SK-N-SH (cell line): ENCODE measurements around the gene SCGN. TPM values are rescaled to one million over a fixed set of nuclear protein-coding genes. Genes with fewer than 3 reads are reported as not detected.
A peak's percentile ranks its signal among the peaks of the same experiment; 100 is the strongest.

Experiments
- CTCF ChIA-PET: fragments of 300-600, 350-600 bp; formaldehyde crosslinking; extraction: SDS; loops from one replicate; lab custom pipeline; 2021; lab: Yijun Ruan, JAX
- POLR2A ChIA-PET: fragments of 350-600 bp; sonication (Branson Sonifier 250); formaldehyde crosslinking; extraction: SDS; loops from one replicate; lab custom pipeline; 2020; ENCODE audit warnings: antibody characterized with exemption, inconsistent platforms; lab: Yijun Ruan, JAX
- DNase-seq: peaks from one replicate; pipeline ENCODE4 v3.0.0; 2012
- H2AFZ ChIP-seq: fragments of 200-600 bp; sonication (generic); 2 replicates; pipeline ENCODE4 v1.8.1; 2016; ENCODE audit warnings: antibody characterized with exemption, mild to moderate bottlenecking, low read depth
- H3F3A ChIP-seq: fragments of 200-600 bp; sonication (generic); replicated peaks from 2 replicates; pipeline ENCODE3; 2016; ENCODE audit warnings: antibody characterized with exemption, mild to moderate bottlenecking; ENCODE audit not compliant: insufficient read depth
- H3K27ac ChIP-seq, 2 experiments: fragments of 200-500 bp in 1 of 2; fragments of 200-600 bp in 1 of 2; sonication (Bioruptor generic) in 1 of 2; sonication (generic), shearing (Covaris generic) in 1 of 2; 2 replicates each; pipeline versions ENCODE4 v1.5.1 to v1.6.1; 2014 to 2016; ENCODE audit warnings: low read depth in 2 of 2, inconsistent platforms in 1 of 2, low read length in 1 of 2, mild to moderate bottlenecking in 1 of 2, mixed read lengths in 1 of 2
- H3K27me3 ChIP-seq: fragments of 200-600 bp; sonication (generic), shearing (Covaris generic); 2 replicates; pipeline ENCODE4 v1.6.1; 2016; ENCODE audit warnings: mixed run types; ENCODE audit not compliant: insufficient read depth
- H3K36me3 ChIP-seq, 2 experiments: fragments of 200-500 bp in 1 of 2; fragments of 200-600 bp in 1 of 2; sonication (Bioruptor generic) in 1 of 2; sonication (generic) in 1 of 2; replicated peaks in 1 of 2; 2 replicates each; pipeline versions ENCODE3 to v1.5.1; 2014 to 2016; ENCODE audit warnings: low read length in 1 of 2, mild to moderate bottlenecking in 1 of 2; ENCODE audit not compliant: insufficient read depth in 2 of 2, control insufficient read depth in 1 of 2
- H3K4me1 ChIP-seq, 2 experiments: fragments of 200-500 bp in 1 of 2; fragments of 200-600 bp in 1 of 2; sonication (Bioruptor generic) in 1 of 2; sonication (generic), shearing (Covaris generic) in 1 of 2; 2 replicates each; pipeline versions ENCODE4 v1.5.1 to v1.6.1; 2014 to 2016; ENCODE audit warnings: low read depth in 1 of 2, low read length in 1 of 2, mixed run types in 1 of 2; ENCODE audit not compliant: insufficient read depth in 2 of 2, control insufficient read depth in 1 of 2
- H3K4me2 ChIP-seq: fragments of 200-600 bp; sonication (generic), shearing (Covaris generic); 2 replicates; pipeline ENCODE4 v1.6.1; 2017; ENCODE audit warnings: mixed run types
- H3K4me3 ChIP-seq, 2 experiments: fragments of 200-500 bp in 1 of 2; fragments of 200-600 bp in 1 of 2; sonication (Bioruptor generic) in 1 of 2; sonication (generic), shearing (Covaris generic) in 1 of 2; 2 replicates each; pipeline versions ENCODE4 v1.5.1 to v1.8.1; 2014 to 2016; ENCODE audit warnings: low read depth in 2 of 2, inconsistent platforms in 1 of 2, low read length in 1 of 2, mild to moderate bottlenecking in 1 of 2, mixed read lengths in 1 of 2, moderate library complexity in 1 of 2
- H3K79me2 ChIP-seq: fragments of 200-600 bp; sonication (generic); 2 replicates; pipeline ENCODE4 v1.8.1; 2017; ENCODE audit warnings: mild to moderate bottlenecking; ENCODE audit not compliant: insufficient read depth
- H3K9ac ChIP-seq: fragments of 200-600 bp; sonication (generic); 2 replicates; pipeline ENCODE4 v1.6.1; 2017; ENCODE audit warnings: mixed run types
- H3K9me2 ChIP-seq: fragments of 200-600 bp; sonication (generic); 2 replicates; pipeline ENCODE4 v1.6.1; 2017; ENCODE audit warnings: mixed run types
- H3K9me3 ChIP-seq: fragments of 200-600 bp; sonication (generic); 2 replicates; pipeline ENCODE4 v1.6.1; 2017; ENCODE audit warnings: mixed run types, mild to moderate bottlenecking, moderate library complexity
- H4K20me1 ChIP-seq: fragments of 200-600 bp; sonication (generic); 2 replicates; pipeline ENCODE4 v1.6.1; 2017; ENCODE audit warnings: mild to moderate bottlenecking, mixed run types; ENCODE audit not compliant: insufficient read depth
- CHD2 ChIP-seq: fragments of 150-350 bp; IDR thresholded peaks from 2 replicates; pipeline ENCODE4 v1.6.1; 2018; ENCODE audit warnings: low read length; ENCODE audit not compliant: partially characterized antibody
- ELF1 ChIP-seq: IDR thresholded peaks from 2 replicates; pipeline ENCODE4 v1.4.0; 2012
- EP300 ChIP-seq, 2 experiments: IDR thresholded peaks; 2 replicates each; pipeline versions ENCODE4 v1.4.0 to v1.6.1; 2012; ENCODE audit warnings: borderline replicate concordance in 1 of 2, low read depth in 1 of 2, low read length in 1 of 2
- EZH2phosphoT487 ChIP-seq: fragments of 200-600 bp; sonication (generic); IDR thresholded peaks from 2 replicates; pipeline ENCODE4 v1.6.1; 2017; ENCODE audit warnings: low read depth, mixed run types, mild to moderate bottlenecking, antibody characterized with exemption, moderate library complexity, borderline replicate concordance
- FOSL2 ChIP-seq: IDR thresholded peaks from 2 replicates; pipeline ENCODE4 v1.4.0; 2012; ENCODE audit warnings: low read depth, mild to moderate bottlenecking, moderate library complexity, borderline replicate concordance
- GATA2 ChIP-seq: sonication (generic); formaldehyde crosslinking; IDR thresholded peaks from 2 replicates; pipeline ENCODE4 v1.5.0; 2020; ENCODE audit warnings: mild to moderate bottlenecking, missing genetic modification reagents
- MEF2A ChIP-seq: IDR thresholded peaks from 2 replicates; pipeline ENCODE4 v1.4.0; 2012; ENCODE audit warnings: low read depth, borderline replicate concordance
- MXI1 ChIP-seq: IDR thresholded peaks from 2 replicates; pipeline ENCODE4 v1.6.1; 2012; ENCODE audit warnings: mild to moderate bottlenecking, low read depth, low read length, improper control_type of control experiment
- NFIC ChIP-seq: IDR thresholded peaks from 2 replicates; pipeline ENCODE4 v1.4.0; 2012; ENCODE audit warnings: borderline replicate concordance
- NRF1 ChIP-seq: IDR thresholded peaks from 2 replicates; pipeline ENCODE4 v1.6.1; 2012; ENCODE audit warnings: low read depth, mild to moderate bottlenecking, low read length
- POLR2AphosphoS5 ChIP-seq: IDR thresholded peaks from 2 replicates; pipeline ENCODE4 v1.6.1; 2012; ENCODE audit warnings: low read depth, low read length
- RFX5 ChIP-seq: IDR thresholded peaks from 2 replicates; pipeline ENCODE4 v1.6.1; 2012; ENCODE audit warnings: mild to moderate bottlenecking, improper control_type of control experiment, low read length
- RXRA ChIP-seq: IDR thresholded peaks from 2 replicates; pipeline ENCODE4 v1.4.0; 2012; ENCODE audit warnings: low read depth, mild to moderate bottlenecking, borderline replicate concordance
- SMC3 ChIP-seq: IDR thresholded peaks from 2 replicates; pipeline ENCODE4 v1.6.1; 2012; ENCODE audit warnings: low read depth, low read length, improper control_type of control experiment
- TAF1 ChIP-seq: IDR thresholded peaks from 2 replicates; pipeline ENCODE4 v1.6.1; 2012; ENCODE audit warnings: low read depth, mild to moderate bottlenecking, low read length, moderate library complexity, borderline replicate concordance
- YY1 ChIP-seq: IDR thresholded peaks from 2 replicates; pipeline ENCODE4 v1.4.0; 2012; ENCODE audit warnings: low read depth, mild to moderate bottlenecking
- WGBS: methylation state at CpG from one replicate; pipeline ENCODE4 v1.1.6; 2017; ENCODE audit warnings: low lambda C conversion rate; 5-methylcytosine and 5-hydroxymethylcytosine counted together
- polyA plus RNA-seq, 3 experiments: library from polyadenylated mRNA; depleted of rRNA; stranded (reverse); fragments of >200 nt; gene quantifications; 2 replicates each; pipeline ENCODE4 v1.2.3, GENCODE V29; 2012
- TF ChIP-seq, protein P1 (sequence below): IDR thresholded peaks from 2 replicates; pipeline ENCODE4 v1.6.1; 2012; ENCODE audit warnings: mild to moderate bottlenecking, low read depth, low read length, moderate library complexity
- TF ChIP-seq, protein P2 (sequence below): IDR thresholded peaks from 2 replicates; pipeline ENCODE4 v1.4.0; 2012; ENCODE audit warnings: low read depth, borderline replicate concordance
- TF ChIP-seq, protein P3 (sequence below): fragments of 150-350 bp; IDR thresholded peaks from 2 replicates; pipeline ENCODE4 v1.6.1; 2016; ENCODE audit warnings: mild to moderate bottlenecking, low read depth, low read length

The SCGN gene
- polyA plus RNA-seq, 1 of the 3 experiments (the other 2 are of a cell fraction): not detected

DNA sequence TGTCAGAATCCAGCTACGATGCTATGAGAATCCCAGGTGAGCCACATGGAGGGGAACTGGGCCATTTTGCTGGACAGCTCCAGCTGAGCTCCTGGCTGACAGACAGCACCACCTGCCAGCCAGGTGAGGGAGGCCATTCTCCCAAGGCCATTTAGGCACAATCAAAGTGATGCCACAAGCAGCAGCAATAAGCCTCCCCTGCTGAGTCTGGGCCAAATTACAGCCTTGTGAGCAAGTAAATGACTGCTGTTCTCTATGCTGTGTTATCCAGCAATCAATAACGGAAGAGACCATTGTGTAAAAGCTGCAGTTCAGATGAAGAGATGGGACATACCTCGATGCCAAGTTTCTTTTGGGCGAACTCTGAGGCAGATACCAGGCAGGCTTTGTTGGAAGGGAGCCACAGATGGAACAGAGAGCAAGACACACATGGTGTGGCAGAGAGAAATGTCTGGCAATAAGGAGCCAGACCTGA is 14.0 kb upstream of the SCGN start:
- DNase-seq: no peak
- H3K36me3 ChIP-seq: no peaks in the 10 kb centered on the region
- no peaks in the 10 kb centered on the region for H3K9me3 ChIP-seq
- 10% methylated on average over 4 of the region's 4 CpGs for WGBS
- H3K79me2 ChIP-seq: no peaks in the 10 kb centered on the region
- TF ChIP-seq GATA2 (CRISPR knock-in tag) (peak; percentile 85), EP300 (IDR thresholded peaks at IDR 0.05; ENCODE audit: borderline replicate concordance in 1 of 2, low read depth in 1 of 2, low read length in 1 of 2) (peak in 1 of 2 experiments; percentile 38; a peak in 1 of 4 replicates), FOSL2 (no peak), NFIC (no peak), MXI1 (peak; percentile 26; the same call in 1 of the 2 replicates), RFX5 (no peak)
- TF ChIP-seq, protein P1, sequence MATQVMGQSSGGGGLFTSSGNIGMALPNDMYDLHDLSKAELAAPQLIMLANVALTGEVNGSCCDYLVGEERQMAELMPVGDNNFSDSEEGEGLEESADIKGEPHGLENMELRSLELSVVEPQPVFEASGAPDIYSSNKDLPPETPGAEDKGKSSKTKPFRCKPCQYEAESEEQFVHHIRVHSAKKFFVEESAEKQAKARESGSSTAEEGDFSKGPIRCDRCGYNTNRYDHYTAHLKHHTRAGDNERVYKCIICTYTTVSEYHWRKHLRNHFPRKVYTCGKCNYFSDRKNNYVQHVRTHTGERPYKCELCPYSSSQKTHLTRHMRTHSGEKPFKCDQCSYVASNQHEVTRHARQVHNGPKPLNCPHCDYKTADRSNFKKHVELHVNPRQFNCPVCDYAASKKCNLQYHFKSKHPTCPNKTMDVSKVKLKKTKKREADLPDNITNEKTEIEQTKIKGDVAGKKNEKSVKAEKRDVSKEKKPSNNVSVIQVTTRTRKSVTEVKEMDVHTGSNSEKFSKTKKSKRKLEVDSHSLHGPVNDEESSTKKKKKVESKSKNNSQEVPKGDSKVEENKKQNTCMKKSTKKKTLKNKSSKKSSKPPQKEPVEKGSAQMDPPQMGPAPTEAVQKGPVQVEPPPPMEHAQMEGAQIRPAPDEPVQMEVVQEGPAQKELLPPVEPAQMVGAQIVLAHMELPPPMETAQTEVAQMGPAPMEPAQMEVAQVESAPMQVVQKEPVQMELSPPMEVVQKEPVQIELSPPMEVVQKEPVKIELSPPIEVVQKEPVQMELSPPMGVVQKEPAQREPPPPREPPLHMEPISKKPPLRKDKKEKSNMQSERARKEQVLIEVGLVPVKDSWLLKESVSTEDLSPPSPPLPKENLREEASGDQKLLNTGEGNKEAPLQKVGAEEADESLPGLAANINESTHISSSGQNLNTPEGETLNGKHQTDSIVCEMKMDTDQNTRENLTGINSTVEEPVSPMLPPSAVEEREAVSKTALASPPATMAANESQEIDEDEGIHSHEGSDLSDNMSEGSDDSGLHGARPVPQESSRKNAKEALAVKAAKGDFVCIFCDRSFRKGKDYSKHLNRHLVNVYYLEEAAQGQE: peak; percentile 79
- TF ChIP-seq, all 33 proteins: peak for 4
- H3F3A ChIP-seq: no peaks in the 10 kb centered on the region
- no peaks in the 10 kb centered on the region for H4K20me1 ChIP-seq
- H3K27ac ChIP-seq: peak overlapping the region in 1 of 2 experiments; percentile 70; a peak in 2 of 4 replicates
- ChIA-PET CTCF (interaction anchor here (0.9 to 1.2 kb wide), 2 partner anchors 33 to 80 kb away, joined by 3 read pairs; no protein-coding TSS in a partner anchor), POLR2A (no interaction called here)
- H3K27me3 ChIP-seq: no peaks in the 10 kb centered on the region
- no peak overlapping the region for H3K9ac ChIP-seq
- H3K4me1 ChIP-seq: peaks cover 0 to 18% of the 10 kb centered on the region in 2 experiments; a peak in 2 of 4 replicates
- no peak overlapping the region for H3K4me2 ChIP-seq
- no peak overlapping the region for H3K4me3 ChIP-seq
- H2AFZ ChIP-seq: no peak overlapping the region
- no peaks in the 10 kb centered on the region for H3K9me2 ChIP-seq

DNA sequence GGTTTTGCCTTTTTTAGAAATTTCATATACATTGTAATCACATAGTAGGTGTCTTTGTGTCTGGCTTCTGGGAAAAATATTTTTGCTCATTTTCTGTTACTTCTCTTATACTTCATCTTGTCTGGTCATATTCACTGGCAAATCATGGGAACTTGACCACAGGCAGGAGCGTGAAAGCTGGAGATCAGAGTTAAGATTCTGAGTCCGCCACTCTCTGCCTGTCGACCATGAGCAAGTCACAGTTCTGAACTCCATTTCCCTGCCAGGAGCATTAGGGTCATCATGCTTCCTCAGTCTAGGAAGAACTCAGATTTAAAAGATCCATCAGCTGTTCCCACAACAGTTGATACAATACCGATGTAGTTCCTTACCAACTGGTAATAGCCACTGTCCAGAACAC is 12.4 kb upstream of the SCGN start:
- H3K9ac ChIP-seq: no peak overlapping the region
- no peaks in the 10 kb centered on the region for H3F3A ChIP-seq
- no peaks in the 10 kb centered on the region; the same call in 1 of the 2 replicates for H3K27me3 ChIP-seq
- 69% methylated on average over 4 of the region's 4 CpGs for WGBS
- H3K79me2 ChIP-seq: no peaks in the 10 kb centered on the region
- H2AFZ ChIP-seq: no peak overlapping the region
- CTCF ChIA-PET: interaction anchor here (1.0 to 1.1 kb wide), 2 partner anchors 19 to 25 kb away, joined by 3 read pairs; no protein-coding TSS in a partner anchor
- TF ChIP-seq POLR2AphosphoS5 (no peak), TAF1 (no peak), MEF2A (no peak), ELF1 (no peak), SMC3 (no peak), EZH2phosphoT487 (no peak), NFIC (no peak), EP300 (IDR thresholded peaks at IDR 0.05; ENCODE audit: borderline replicate concordance in 1 of 2, low read depth in 1 of 2, low read length in 1 of 2) (no peak), RXRA (no peak), NRF1 (no peak), YY1 (no peak), CHD2 (no peak)
- TF ChIP-seq, protein P2, sequence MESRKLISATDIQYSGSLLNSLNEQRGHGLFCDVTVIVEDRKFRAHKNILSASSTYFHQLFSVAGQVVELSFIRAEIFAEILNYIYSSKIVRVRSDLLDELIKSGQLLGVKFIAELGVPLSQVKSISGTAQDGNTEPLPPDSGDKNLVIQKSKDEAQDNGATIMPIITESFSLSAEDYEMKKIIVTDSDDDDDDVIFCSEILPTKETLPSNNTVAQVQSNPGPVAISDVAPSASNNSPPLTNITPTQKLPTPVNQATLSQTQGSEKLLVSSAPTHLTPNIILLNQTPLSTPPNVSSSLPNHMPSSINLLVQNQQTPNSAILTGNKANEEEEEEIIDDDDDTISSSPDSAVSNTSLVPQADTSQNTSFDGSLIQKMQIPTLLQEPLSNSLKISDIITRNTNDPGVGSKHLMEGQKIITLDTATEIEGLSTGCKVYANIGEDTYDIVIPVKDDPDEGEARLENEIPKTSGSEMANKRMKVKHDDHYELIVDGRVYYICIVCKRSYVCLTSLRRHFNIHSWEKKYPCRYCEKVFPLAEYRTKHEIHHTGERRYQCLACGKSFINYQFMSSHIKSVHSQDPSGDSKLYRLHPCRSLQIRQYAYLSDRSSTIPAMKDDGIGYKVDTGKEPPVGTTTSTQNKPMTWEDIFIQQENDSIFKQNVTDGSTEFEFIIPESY: no peak
- TF ChIP-seq, protein P3, sequence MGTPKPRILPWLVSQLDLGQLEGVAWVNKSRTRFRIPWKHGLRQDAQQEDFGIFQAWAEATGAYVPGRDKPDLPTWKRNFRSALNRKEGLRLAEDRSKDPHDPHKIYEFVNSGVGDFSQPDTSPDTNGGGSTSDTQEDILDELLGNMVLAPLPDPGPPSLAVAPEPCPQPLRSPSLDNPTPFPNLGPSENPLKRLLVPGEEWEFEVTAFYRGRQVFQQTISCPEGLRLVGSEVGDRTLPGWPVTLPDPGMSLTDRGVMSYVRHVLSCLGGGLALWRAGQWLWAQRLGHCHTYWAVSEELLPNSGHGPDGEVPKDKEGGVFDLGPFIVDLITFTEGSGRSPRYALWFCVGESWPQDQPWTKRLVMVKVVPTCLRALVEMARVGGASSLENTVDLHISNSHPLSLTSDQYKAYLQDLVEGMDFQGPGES: no peak
- DNase-seq: no peak
- no peak overlapping the region for H3K27ac ChIP-seq
- H4K20me1 ChIP-seq: no peaks in the 10 kb centered on the region
- no peaks in the 10 kb centered on the region for H3K9me3 ChIP-seq
- H3K4me2 ChIP-seq: no peak overlapping the region
- no peaks in the 10 kb centered on the region for H3K9me2 ChIP-seq
- no peaks in the 10 kb centered on the region for H3K36me3 ChIP-seq
- H3K4me3 ChIP-seq: no peak overlapping the region
- POLR2A ChIA-PET: no interaction called here
- peaks cover 0 to 22% of the 10 kb centered on the region in 2 experiments; a peak in 2 of 4 replicates for H3K4me1 ChIP-seq
